Measurements from ENCODE around the gene NDUFS7. TPM values are rescaled to one million over a fixed set of nuclear protein-coding genes. Genes with fewer than 3 reads are reported as not detected.

Gene NDUFS7
- total and polyA plus RNA-seq, 9 of the 15 experiments (the other 6 are each of a cell fraction or from before 2014, with no cell fraction given), result 6.0 to 271 (median 60.6) TPM

DNA sequence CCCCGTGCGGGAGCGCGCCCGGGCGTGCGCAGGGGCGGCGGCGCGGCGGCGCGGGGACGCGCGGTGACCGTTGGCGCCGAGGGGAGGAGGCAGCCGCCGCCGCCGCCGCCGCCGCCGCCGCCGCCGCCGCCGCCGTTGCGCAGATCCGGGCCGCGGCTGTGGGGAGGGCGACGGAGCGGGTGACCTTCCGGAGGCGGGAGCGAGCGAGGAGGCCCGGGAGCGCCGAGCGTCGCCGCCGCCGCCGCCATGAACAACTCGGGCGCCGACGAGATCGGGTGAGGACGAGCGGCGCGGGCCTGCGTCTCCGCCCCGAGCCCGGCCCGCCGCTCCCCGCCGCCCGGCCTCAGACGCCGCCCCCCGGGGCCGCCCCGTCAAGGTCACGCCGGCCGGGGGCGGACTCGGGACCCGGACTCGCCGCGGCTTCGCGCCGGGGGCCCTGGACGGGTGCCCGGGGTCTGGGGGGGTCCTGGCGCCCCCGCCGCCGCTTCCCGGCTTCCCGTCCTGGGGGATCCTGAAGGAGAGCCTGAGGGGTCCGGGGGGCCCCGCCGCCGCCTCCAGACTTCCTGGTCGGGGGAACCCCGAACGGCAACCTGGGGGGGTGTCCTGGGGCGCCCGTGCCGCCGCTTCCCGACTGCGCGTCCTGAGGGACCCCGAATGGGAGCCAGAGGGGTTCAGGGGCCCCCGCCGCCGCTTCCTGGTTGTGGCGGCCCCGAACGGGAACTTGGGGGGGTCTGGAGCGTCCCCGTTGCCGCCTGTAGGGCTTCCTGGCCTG, 24.0 kb downstream of the NDUFS7 start, which contains the start of gene DAZAP1 (continued):
- TF ChIP-seq, protein P1, sequence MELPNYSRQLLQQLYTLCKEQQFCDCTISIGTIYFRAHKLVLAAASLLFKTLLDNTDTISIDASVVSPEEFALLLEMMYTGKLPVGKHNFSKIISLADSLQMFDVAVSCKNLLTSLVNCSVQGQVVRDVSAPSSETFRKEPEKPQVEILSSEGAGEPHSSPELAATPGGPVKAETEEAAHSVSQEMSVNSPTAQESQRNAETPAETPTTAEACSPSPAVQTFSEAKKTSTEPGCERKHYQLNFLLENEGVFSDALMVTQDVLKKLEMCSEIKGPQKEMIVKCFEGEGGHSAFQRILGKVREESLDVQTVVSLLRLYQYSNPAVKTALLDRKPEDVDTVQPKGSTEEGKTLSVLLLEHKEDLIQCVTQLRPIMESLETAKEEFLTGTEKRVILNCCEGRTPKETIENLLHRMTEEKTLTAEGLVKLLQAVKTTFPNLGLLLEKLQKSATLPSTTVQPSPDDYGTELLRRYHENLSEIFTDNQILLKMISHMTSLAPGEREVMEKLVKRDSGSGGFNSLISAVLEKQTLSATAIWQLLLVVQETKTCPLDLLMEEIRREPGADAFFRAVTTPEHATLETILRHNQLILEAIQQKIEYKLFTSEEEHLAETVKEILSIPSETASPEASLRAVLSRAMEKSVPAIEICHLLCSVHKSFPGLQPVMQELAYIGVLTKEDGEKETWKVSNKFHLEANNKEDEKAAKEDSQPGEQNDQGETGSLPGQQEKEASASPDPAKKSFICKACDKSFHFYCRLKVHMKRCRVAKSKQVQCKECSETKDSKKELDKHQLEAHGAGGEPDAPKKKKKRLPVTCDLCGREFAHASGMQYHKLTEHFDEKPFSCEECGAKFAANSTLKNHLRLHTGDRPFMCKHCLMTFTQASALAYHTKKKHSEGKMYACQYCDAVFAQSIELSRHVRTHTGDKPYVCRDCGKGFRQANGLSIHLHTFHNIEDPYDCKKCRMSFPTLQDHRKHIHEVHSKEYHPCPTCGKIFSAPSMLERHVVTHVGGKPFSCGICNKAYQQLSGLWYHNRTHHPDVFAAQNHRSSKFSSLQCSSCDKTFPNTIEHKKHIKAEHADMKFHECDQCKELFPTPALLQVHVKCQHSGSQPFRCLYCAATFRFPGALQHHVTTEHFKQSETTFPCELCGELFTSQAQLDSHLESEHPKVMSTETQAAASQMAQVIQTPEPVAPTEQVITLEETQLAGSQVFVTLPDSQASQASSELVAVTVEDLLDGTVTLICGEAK (IDR thresholded peaks at IDR 0.05), result peak; percentile 29; the same call in 1 of the 2 replicates
- TF ChIP-seq, protein P1 (CRISPR knock-in tag; IDR thresholded peaks at IDR 0.05), result no peak
- TF ChIP-seq ZNF263 (CRISPR knock-in tag; IDR thresholded peaks at IDR 0.05; ENCODE audit: borderline replicate concordance), result 0 out of 2 replicates have a peak, but pooled peaks have one; percentile 7
- TF ChIP-seq RBM14 (IDR thresholded peaks at IDR 0.05; ENCODE audit: borderline replicate concordance, insufficient read depth, low read depth, low read length), result 0 out of 2 replicates have a peak, but pooled peaks have one; percentile 69
- TF ChIP-seq SMAD4 (CRISPR knock-in tag; conservative IDR thresholded peaks at IDR 0.05), result 0 out of 2 replicates have a peak, but pooled peaks have one; percentile 11
- TF ChIP-seq ZNF507 (tag; conservative IDR thresholded peaks at IDR 0.05), result no peak
- TF ChIP-seq GABPA (tag; conservative IDR thresholded peaks at IDR 0.05; ENCODE audit: low read depth), result peak; percentile 79
- peak; percentile 15 for TF ChIP-seq TBP (optimal IDR thresholded peaks at IDR 0.05; ENCODE audit: low read depth, low read length)
- TF ChIP-seq RBFOX2 (IDR thresholded peaks at IDR 0.05; ENCODE audit: low read depth, low read length), result peak; percentile 8; the same call in 1 of the 2 replicates
